ENCODE measurements around the gene CD74.

The CD74 gene

DNA sequence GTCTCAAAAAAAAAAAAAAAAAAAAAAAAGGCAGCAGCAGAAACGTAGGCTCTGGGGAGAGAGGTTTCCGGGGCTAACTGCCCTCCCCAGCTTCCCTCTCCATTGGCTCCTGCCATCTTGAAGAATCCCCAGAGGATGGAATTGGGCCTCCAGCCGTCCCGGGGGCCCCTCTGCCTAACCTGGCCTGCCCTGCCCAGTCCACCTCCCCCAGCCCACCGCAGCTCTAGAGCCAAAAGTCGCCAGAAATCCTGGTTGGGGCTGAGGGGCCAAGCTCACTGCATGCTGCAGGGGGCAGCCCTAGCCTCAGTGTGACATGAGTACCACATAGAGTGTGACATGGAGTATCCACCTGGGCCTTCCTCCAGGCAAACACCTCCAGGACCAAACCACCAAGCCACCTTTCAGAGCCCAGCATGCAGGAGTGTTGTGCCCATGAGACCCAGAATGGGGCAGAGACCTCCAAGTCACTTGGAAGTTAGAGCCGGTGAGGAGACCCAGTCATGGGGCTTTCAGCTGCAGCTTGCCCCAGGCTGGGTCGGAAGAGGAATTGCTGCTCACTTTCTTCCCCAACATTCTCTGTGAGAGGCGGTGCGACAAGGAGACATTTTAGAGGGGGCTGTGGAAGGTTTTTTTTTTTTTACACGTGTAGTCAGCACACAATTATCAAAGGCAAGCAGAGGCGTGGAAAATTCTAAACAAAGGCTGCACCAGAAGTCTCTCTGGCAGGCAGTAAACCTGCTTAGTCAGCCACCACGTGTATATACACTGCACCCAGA lies 17.6 kb downstream of the CD74 start:
- Histone ChIP-seq H3K9ac (ENCODE audit: low read length) (no peak overlapping the region), H2AK5ac (ENCODE audit: low read length) (no peak overlapping the region), H3K4me3 (ENCODE audit: low read length) (no peak overlapping the region), H3K27ac (ENCODE audit: low read depth, low read length) (no peak overlapping the region), H3K23ac (ENCODE audit: low read length) (no peak overlapping the region), H4K8ac (ENCODE audit: low read depth, low read length) (no peak overlapping the region), H3K56ac (ENCODE audit: low read length) (no peak overlapping the region), H3K36me3 (ENCODE audit: control insufficient read depth, insufficient read depth, low read length) (peaks cover 36% of the 10 kb centered on the region), H2BK5ac (ENCODE audit: low read length) (no peak overlapping the region), H2BK15ac (replicated peaks; ENCODE audit: low read depth) (no peak overlapping the region), H2BK120ac (ENCODE audit: low read depth, low read length) (no peak overlapping the region), H4K5ac (ENCODE audit: low read length) (no peak overlapping the region), H3K79me2 (ENCODE audit: control insufficient read depth, insufficient read depth, low read length) (no peaks in the 10 kb centered on the region), H3K27me3 (ENCODE audit: insufficient read depth, low read length, poor library complexity) (no peaks in the 10 kb centered on the region), H3K79me1 (ENCODE audit: low read length) (no peaks in the 10 kb centered on the region), H3K4me2 (ENCODE audit: low read length) (no peak overlapping the region), H3K4me1 (ENCODE audit: control insufficient read depth, low read depth, low read length) (no peaks in the 10 kb centered on the region), H3K4ac (ENCODE audit: low read depth, low read length) (no peak overlapping the region), H3K18ac (ENCODE audit: low read length) (no peak overlapping the region)
- DNase-seq = no peak
- WGBS (ENCODE audit: extremely low coverage, insufficient coverage, low lambda C conversion rate) = no CpG with 5 or more reads among the region's 13 CpGs

DNA sequence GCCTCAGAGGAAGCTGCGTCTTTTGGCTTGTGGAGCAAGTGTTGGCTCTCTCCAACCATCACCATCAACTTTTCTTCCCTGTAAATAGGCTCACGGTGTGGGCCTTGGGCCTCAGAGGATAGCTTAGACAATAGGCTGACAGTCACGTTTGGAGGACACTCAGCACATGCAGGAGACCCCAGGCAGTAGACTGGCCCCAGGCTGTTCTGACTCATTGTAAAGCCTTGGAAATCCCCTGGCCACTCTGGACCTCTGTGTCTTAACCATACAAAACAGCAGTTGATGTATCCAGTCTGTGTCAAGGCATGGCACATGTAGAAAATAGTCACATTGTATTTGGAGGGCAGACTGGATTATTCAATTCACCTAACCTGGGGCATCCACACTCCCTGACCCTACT lies 18.6 kb downstream of the CD74 start:
- no peak overlapping the region for H3K9ac ChIP-seq (ENCODE audit: low read length)
- no peak overlapping the region for H3K4me2 ChIP-seq (ENCODE audit: low read length)
- H2BK15ac ChIP-seq (replicated peaks; ENCODE audit: low read depth) = no peak overlapping the region
- no peak overlapping the region for H4K5ac ChIP-seq (ENCODE audit: low read length)
- no peaks in the 10 kb centered on the region for H3K27me3 ChIP-seq (ENCODE audit: insufficient read depth, low read length, poor library complexity)
- H2BK120ac ChIP-seq (ENCODE audit: low read depth, low read length) = no peak overlapping the region
- no peaks in the 10 kb centered on the region for H3K4me1 ChIP-seq (ENCODE audit: control insufficient read depth, low read depth, low read length)
- DNase-seq = no peak
- H2BK5ac ChIP-seq (ENCODE audit: low read length) = no peak overlapping the region
- H3K23ac ChIP-seq (ENCODE audit: low read length) = no peak overlapping the region
- peaks cover 35% of the 10 kb centered on the region for H3K36me3 ChIP-seq (ENCODE audit: control insufficient read depth, insufficient read depth, low read length)
- H3K4me3 ChIP-seq (ENCODE audit: low read length) = no peak overlapping the region
- no peak overlapping the region for H4K8ac ChIP-seq (ENCODE audit: low read depth, low read length)
- H2AK5ac ChIP-seq (ENCODE audit: low read length) = no peak overlapping the region
- no peak overlapping the region for H3K27ac ChIP-seq (ENCODE audit: low read depth, low read length)
- H3K4ac ChIP-seq (ENCODE audit: low read depth, low read length) = no peak overlapping the region
- no peaks in the 10 kb centered on the region for H3K79me2 ChIP-seq (ENCODE audit: control insufficient read depth, insufficient read depth, low read length)
- no peaks in the 10 kb centered on the region for H3K79me1 ChIP-seq (ENCODE audit: low read length)
- H3K56ac ChIP-seq (ENCODE audit: low read length) = no peak overlapping the region
- H3K18ac ChIP-seq (ENCODE audit: low read length) = no peak overlapping the region
- no CpG with 5 or more reads among the region's 3 CpGs for WGBS (ENCODE audit: extremely low coverage, insufficient coverage, low lambda C conversion rate)

DNA sequence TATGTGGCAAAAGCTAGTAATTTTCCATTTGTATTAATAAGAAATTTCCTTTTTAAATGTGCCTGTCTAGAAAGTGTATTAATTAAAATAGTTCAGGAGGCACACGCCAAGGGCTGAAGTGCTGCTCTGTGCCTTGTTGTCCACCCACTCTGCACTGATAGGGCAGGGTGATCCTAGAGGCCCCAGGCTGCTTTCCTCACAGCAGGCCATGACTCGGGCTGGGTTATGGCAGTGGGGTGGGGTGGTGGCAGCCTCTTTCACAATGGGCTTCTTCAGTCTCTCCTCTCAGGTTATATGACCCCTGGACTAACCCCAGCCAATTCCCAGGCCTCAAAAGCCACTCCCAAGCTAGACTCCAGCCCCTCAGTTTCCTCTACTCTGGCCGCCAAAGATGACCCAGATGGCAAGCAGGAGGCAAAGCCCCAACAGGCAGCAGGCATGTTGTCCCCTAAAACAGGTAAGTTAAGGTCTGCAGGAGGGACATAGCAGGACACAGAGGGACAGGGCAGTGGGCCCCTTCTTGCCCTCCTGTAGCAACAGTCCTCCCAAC lies 19.5 kb downstream of the CD74 start:
- Histone ChIP-seq H2BK15ac (replicated peaks; ENCODE audit: low read depth) (no peak overlapping the region), H2BK5ac (ENCODE audit: low read length) (no peak overlapping the region), H3K18ac (ENCODE audit: low read length) (no peak overlapping the region), H3K56ac (ENCODE audit: low read length) (no peak overlapping the region), H4K8ac (ENCODE audit: low read depth, low read length) (no peak overlapping the region), H3K23ac (ENCODE audit: low read length) (no peak overlapping the region), H3K4me2 (ENCODE audit: low read length) (no peak overlapping the region), H3K27ac (ENCODE audit: low read depth, low read length) (no peak overlapping the region), H3K36me3 (ENCODE audit: control insufficient read depth, insufficient read depth, low read length) (peaks cover 35% of the 10 kb centered on the region), H4K5ac (ENCODE audit: low read length) (no peak overlapping the region), H2AK5ac (ENCODE audit: low read length) (no peak overlapping the region), H3K79me2 (ENCODE audit: control insufficient read depth, insufficient read depth, low read length) (no peaks in the 10 kb centered on the region), H3K9ac (ENCODE audit: low read length) (no peak overlapping the region), H3K27me3 (ENCODE audit: insufficient read depth, low read length, poor library complexity) (no peaks in the 10 kb centered on the region), H3K79me1 (ENCODE audit: low read length) (no peaks in the 10 kb centered on the region), H3K4me1 (ENCODE audit: control insufficient read depth, low read depth, low read length) (no peaks in the 10 kb centered on the region), H2BK120ac (ENCODE audit: low read depth, low read length) (no peak overlapping the region), H3K4me3 (ENCODE audit: low read length) (no peak overlapping the region), H3K4ac (ENCODE audit: low read depth, low read length) (no peak overlapping the region)
- WGBS (ENCODE audit: extremely low coverage, insufficient coverage, low lambda C conversion rate) = no CpG with 5 or more reads among the region's 3 CpGs
- no peak for DNase-seq

DNA sequence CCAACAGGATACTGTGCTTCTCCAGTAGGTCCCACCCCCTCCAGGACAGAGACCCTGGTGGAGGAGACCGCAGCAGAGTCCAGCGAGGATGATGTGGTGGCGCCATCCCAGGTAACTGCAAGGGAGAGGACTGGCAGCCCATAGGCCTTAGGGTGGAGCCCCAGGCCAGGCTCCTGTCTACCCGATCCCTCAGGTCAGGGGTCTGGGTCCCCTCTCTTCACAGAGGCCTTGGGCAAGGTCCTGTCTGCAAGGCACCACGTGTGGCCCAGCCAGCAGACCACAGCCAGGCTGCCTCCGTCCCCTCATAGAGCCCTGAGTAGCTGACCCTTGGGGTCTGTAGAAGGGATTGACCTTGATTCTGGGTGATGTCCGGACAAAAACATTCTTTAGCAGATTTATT lies 20.0 kb downstream of the CD74 start:
- Histone ChIP-seq H3K4me2 (ENCODE audit: low read length) (no peak overlapping the region), H4K8ac (ENCODE audit: low read depth, low read length) (no peak overlapping the region), H3K27me3 (ENCODE audit: insufficient read depth, low read length, poor library complexity) (no peaks in the 10 kb centered on the region), H3K4me3 (ENCODE audit: low read length) (no peak overlapping the region), H4K5ac (ENCODE audit: low read length) (no peak overlapping the region), H3K18ac (ENCODE audit: low read length) (no peak overlapping the region), H2BK5ac (ENCODE audit: low read length) (no peak overlapping the region), H3K4me1 (ENCODE audit: control insufficient read depth, low read depth, low read length) (no peaks in the 10 kb centered on the region), H3K27ac (ENCODE audit: low read depth, low read length) (no peak overlapping the region), H2AK5ac (ENCODE audit: low read length) (no peak overlapping the region), H3K56ac (ENCODE audit: low read length) (no peak overlapping the region), H3K23ac (ENCODE audit: low read length) (no peak overlapping the region), H3K4ac (ENCODE audit: low read depth, low read length) (no peak overlapping the region), H2BK15ac (replicated peaks; ENCODE audit: low read depth) (no peak overlapping the region), H3K9ac (ENCODE audit: low read length) (no peak overlapping the region), H3K36me3 (ENCODE audit: control insufficient read depth, insufficient read depth, low read length) (peaks cover 37% of the 10 kb centered on the region), H2BK120ac (ENCODE audit: low read depth, low read length) (no peak overlapping the region), H3K79me2 (ENCODE audit: control insufficient read depth, insufficient read depth, low read length) (no peaks in the 10 kb centered on the region), H3K79me1 (ENCODE audit: low read length) (no peaks in the 10 kb centered on the region)
- no CpG with 5 or more reads among the region's 7 CpGs for WGBS (ENCODE audit: extremely low coverage, insufficient coverage, low lambda C conversion rate)
- DNase-seq = no peak

DNA sequence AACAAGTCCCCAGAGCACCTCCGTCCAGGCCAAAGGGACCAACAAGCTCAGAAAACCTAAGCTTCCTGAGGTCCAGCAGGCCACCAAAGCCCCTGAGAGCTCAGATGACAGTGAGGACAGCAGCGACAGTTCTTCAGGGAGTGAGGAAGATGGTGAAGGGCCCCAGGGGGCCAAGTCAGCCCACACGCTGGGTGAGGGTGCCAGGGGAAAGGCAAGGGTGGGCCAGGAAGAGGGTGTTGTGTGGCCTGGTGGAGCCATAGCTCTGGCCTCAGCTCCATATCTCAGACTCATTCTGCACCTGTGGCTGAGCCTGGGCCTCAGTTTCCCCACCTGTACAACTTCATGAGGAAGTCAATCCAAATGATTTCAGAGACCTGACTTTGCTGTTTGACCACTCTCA lies 20.7 kb downstream of the CD74 start:
- H3K23ac ChIP-seq (ENCODE audit: low read length) = no peak overlapping the region
- no peak overlapping the region for H3K4ac ChIP-seq (ENCODE audit: low read depth, low read length)
- H3K9ac ChIP-seq (ENCODE audit: low read length) = no peak overlapping the region
- H3K27me3 ChIP-seq (ENCODE audit: insufficient read depth, low read length, poor library complexity) = no peaks in the 10 kb centered on the region
- no peaks in the 10 kb centered on the region for H3K79me2 ChIP-seq (ENCODE audit: control insufficient read depth, insufficient read depth, low read length)
- no peaks in the 10 kb centered on the region for H3K79me1 ChIP-seq (ENCODE audit: low read length)
- H2BK120ac ChIP-seq (ENCODE audit: low read depth, low read length) = no peak overlapping the region
- no peak overlapping the region for H2AK5ac ChIP-seq (ENCODE audit: low read length)
- no peak overlapping the region for H4K5ac ChIP-seq (ENCODE audit: low read length)
- no peak overlapping the region for H3K4me2 ChIP-seq (ENCODE audit: low read length)
- no peak overlapping the region for H3K56ac ChIP-seq (ENCODE audit: low read length)
- no peaks in the 10 kb centered on the region for H3K4me1 ChIP-seq (ENCODE audit: control insufficient read depth, low read depth, low read length)
- WGBS (ENCODE audit: extremely low coverage, insufficient coverage, low lambda C conversion rate) = no CpG with 5 or more reads among the region's 3 CpGs
- H3K4me3 ChIP-seq (ENCODE audit: low read length) = no peak overlapping the region
- peaks cover 39% of the 10 kb centered on the region for H3K36me3 ChIP-seq (ENCODE audit: control insufficient read depth, insufficient read depth, low read length)
- no peak overlapping the region for H3K27ac ChIP-seq (ENCODE audit: low read depth, low read length)
- no peak for DNase-seq
- H3K18ac ChIP-seq (ENCODE audit: low read length) = no peak overlapping the region
- no peak overlapping the region for H4K8ac ChIP-seq (ENCODE audit: low read depth, low read length)
- no peak overlapping the region for H2BK5ac ChIP-seq (ENCODE audit: low read length)
- H2BK15ac ChIP-seq (replicated peaks; ENCODE audit: low read depth) = no peak overlapping the region

Measured in mesendoderm (in vitro differentiated cells).